K562 (cell line): ENCODE measurements around the gene AKIRIN1.

Source experiments
- CTCF ChIP-seq, 3 experiments: IDR thresholded peaks in 2 of 3; conservative IDR thresholded peaks in 1 of 3; 2 replicates each; pipeline ENCODE4 v1.5.1; 2011 to 2012; ENCODE audit warnings: low read length in 3 of 3, mild to moderate bottlenecking in 3 of 3, control low read depth in 2 of 3, improper control_type of control experiment in 1 of 3, inconsistent platforms in 1 of 3, low read depth in 1 of 3, mixed read lengths in 1 of 3, moderate library complexity in 1 of 3; ENCODE audit not compliant: insufficient read depth in 2 of 3
- DPF2 ChIP-seq: fragments of 450-650 bp; IDR thresholded peaks from 2 replicates; pipeline ENCODE4 v1.6.1; 2016
- MAFK ChIP-seq: IDR thresholded peaks from 2 replicates; pipeline ENCODE4 v1.6.1; 2011; ENCODE audit warnings: low read length, improper control_type of control experiment
- MYBL2 ChIP-seq, 2 experiments: fragments of 450-650 bp in 1 of 2; sonication (generic) in 1 of 2; formaldehyde crosslinking in 1 of 2; IDR thresholded peaks; 2 replicates each; pipeline versions ENCODE4 v1.6.1 to v1.8.1; 2017 to 2022; ENCODE audit warnings: borderline replicate concordance in 1 of 2, inconsistent platforms in 1 of 2, low read depth in 1 of 2, mild to moderate bottlenecking in 1 of 2, missing genetic modification reagents in 1 of 2, moderate library complexity in 1 of 2
- NCOA6 ChIP-seq: fragments of 450-650 bp; IDR thresholded peaks from 2 replicates; pipeline ENCODE4 v1.6.1; 2017; ENCODE audit warnings: mild to moderate bottlenecking
- NCOR1 ChIP-seq: fragments of 450-650 bp; IDR thresholded peaks from 2 replicates; pipeline ENCODE4 v1.6.1; 2016; ENCODE audit warnings: mild to moderate bottlenecking, moderate library complexity
- POLR2A ChIP-seq: fragments of 450-650 bp; conservative IDR thresholded peaks from 2 replicates; pipeline ENCODE4 v1.6.1; 2016
- POLR2AphosphoS5 ChIP-seq: IDR thresholded peaks from 2 replicates; pipeline ENCODE4 v1.6.1; 2011; ENCODE audit warnings: mild to moderate bottlenecking, low read depth, low read length, moderate library complexity; ENCODE audit not compliant: control insufficient read depth, insufficient read depth
- SNRNP70 ChIP-seq: fragments of 200-400 bp; formaldehyde crosslinking; optimal IDR thresholded peaks from 2 replicates; pipeline ENCODE3; 2017; ENCODE audit warnings: low read depth, low read length
- ZNF232 ChIP-seq: sonication (generic); formaldehyde crosslinking; IDR thresholded peaks from 2 replicates; pipeline ENCODE4 v1.8.0; 2022; ENCODE audit warnings: mild to moderate bottlenecking, missing genetic modification reagents
- ZNF778 ChIP-seq: fragments of 450-650 bp; formaldehyde crosslinking; IDR thresholded peaks from 2 replicates; pipeline ENCODE4 v1.4.0; 2020; ENCODE audit warnings: mild to moderate bottlenecking, moderate library complexity

- TF ChIP-seq DPF2 (no peak), POLR2A (no peak), ZNF778 (no peak), POLR2AphosphoS5 (no peak), NCOA6 (no peak), NCOR1 (no peak), CTCF (IDR thresholded peaks at IDR 0.05 in 2 of 3, conservative IDR thresholded peaks at IDR 0.05 in 1 of 3; ENCODE audit: insufficient read depth in 2 of 3, low read depth in 1 of 3, low read length in 3 of 3) (peak; percentile 57 to 73 (median 69)), MYBL2 (IDR thresholded peaks at IDR 0.05; ENCODE audit: low read depth) (no peak), MYBL2 (CRISPR knock-in tag; IDR thresholded peaks at IDR 0.05; ENCODE audit: borderline replicate concordance) (no peak), MAFK (no peak), ZNF232 (CRISPR knock-in tag) (no peak), SNRNP70 (no peak)
These were observed 26.9 kb upstream of the AKIRIN1 start for GRCh38 chr1:38964140-38964548.
